ENCODE data around the gene RAB13. TPM values are rescaled to one million over a fixed set of nuclear protein-coding genes. Genes with fewer than 3 reads are reported as not detected.

RAB13 gene
- total and polyA plus RNA-seq, 2 of the 13 experiments (the other 11 are each of a cell fraction or from before 2014, with no cell fraction given), result 15.9 to 24.7 TPM

- TF ChIP-seq ZBTB4 (CRISPR knock-in tag; IDR thresholded peaks at IDR 0.05; ENCODE audit: borderline replicate concordance) (peak; percentile 36; the same call in 1 of the 2 replicates), ZSCAN21 (CRISPR knock-in tag; IDR thresholded peaks at IDR 0.05; ENCODE audit: borderline replicate concordance) (0 out of 2 replicates have a peak, but pooled peaks have one; percentile 38), IKZF1 (IDR thresholded peaks at IDR 0.05) (no peak), ZKSCAN5 (CRISPR knock-in tag; IDR thresholded peaks at IDR 0.05) (no peak), ZNF607 (CRISPR knock-in tag; IDR thresholded peaks at IDR 0.05; ENCODE audit: borderline replicate concordance) (peak; percentile 77; the same call in 1 of the 2 replicates), ZNF282 (IDR thresholded peaks at IDR 0.05; ENCODE audit: partially characterized antibody) (no peak), BRF2 (CRISPR knock-in tag; IDR thresholded peaks at IDR 0.05) (peak; percentile 32; the same call in 1 of the 2 replicates), ZNF891 (CRISPR knock-in tag; IDR thresholded peaks at IDR 0.05) (peak; percentile 96), MEF2D (CRISPR knock-in tag; IDR thresholded peaks at IDR 0.05) (0 out of 2 replicates have a peak, but pooled peaks have one; percentile 58), AGO2 (optimal IDR thresholded peaks at IDR 0.05; ENCODE audit: low read depth, low read length) (peak; percentile 67), ZNF451 (CRISPR knock-in tag; IDR thresholded peaks at IDR 0.05) (peak; percentile 91; the same call in 1 of the 2 replicates), ETV5 (CRISPR knock-in tag; IDR thresholded peaks at IDR 0.05; ENCODE audit: borderline replicate concordance) (peak; percentile 27; the same call in 1 of the 2 replicates), ZNF639 (CRISPR knock-in tag; conservative IDR thresholded peaks at IDR 0.05) (peak; percentile 75), GFI1 (CRISPR knock-in tag; IDR thresholded peaks at IDR 0.05; ENCODE audit: borderline replicate concordance) (peak; percentile 67; the same call in 1 of the 2 replicates), FOXC1 (CRISPR knock-in tag; IDR thresholded peaks at IDR 0.05; ENCODE audit: borderline replicate concordance) (no peak), ARID4A (CRISPR knock-in tag; IDR thresholded peaks at IDR 0.05; ENCODE audit: borderline replicate concordance) (peak; percentile 21; the same call in 1 of the 2 replicates), ZNF335 (CRISPR knock-in tag; IDR thresholded peaks at IDR 0.05) (0 out of 2 replicates have a peak, but pooled peaks have one; percentile 50), HDAC2 (CRISPR knock-in tag; IDR thresholded peaks at IDR 0.05) (peak; percentile 51; the same call in 1 of the 2 replicates)
These were observed 39.4 kb downstream of the RAB13 start, which contains the start of gene DENND4B (continued) for GRCh38 chr1:153946622-153947241.
